ENCODE measurements around the gene DEPP1. TPM values are rescaled to one million over a fixed set of nuclear protein-coding genes. Genes with fewer than 3 reads are reported as not detected.

Gene DEPP1
- total RNA-seq, 1 donor from 2014 or later, result 45.8 TPM

GRCh38 chr10:44933451-44934321, 44.9 kb downstream of the DEPP1 start:
- no peak for DNase-seq (ENCODE audit: low spot score)

DNA sequence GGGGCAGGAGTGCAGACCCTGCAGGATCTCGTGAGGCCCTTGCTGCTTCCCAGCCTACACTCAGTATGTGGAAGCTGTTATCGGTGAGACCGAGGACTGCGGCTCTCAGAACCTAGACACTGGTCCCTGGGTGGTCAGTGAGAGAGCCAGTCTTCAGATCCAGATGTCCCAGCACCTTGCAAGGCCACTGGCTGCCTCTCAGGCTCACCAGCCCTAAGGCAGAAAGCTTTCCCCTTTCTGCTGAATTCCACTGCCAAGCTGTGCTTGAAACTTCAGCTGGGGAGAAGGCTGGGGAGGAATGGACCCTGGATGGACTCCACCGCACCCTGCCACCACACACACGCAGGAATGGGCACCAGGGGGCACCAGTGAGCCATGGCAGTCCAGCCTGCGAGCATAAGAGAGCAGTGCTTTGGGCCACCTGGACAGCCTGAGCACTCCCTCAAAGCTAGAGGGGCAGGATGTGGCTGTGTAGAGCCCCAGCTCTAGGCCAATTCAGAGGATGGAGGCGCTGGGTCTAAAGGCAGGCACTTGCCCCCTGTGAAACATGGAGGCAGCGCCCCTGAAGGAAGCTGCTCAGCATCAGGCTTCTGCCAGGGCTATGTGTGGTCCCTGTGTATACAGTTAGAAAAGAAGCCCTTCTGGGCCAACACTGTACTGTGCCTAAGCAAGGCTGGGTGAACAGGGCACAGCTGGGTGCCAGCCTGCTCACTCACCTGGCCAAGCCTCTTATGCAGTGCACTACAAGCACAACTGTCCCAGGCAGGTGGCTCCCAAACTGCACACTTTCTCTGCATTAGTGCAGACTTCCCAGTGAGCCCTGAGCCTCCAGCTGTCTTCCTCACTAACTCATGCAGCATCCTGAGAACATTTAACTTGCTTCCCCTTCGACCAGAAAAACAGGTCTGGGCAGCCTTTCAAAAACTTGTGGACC, 45.8 kb downstream of the DEPP1 start:
- peak; percentile 90 for DNase-seq (ENCODE audit: low spot score)

GRCh38 chr10:44931621-44932516, 46.7 kb downstream of the DEPP1 start:
- DNase-seq (ENCODE audit: low spot score), result no peak

DNA sequence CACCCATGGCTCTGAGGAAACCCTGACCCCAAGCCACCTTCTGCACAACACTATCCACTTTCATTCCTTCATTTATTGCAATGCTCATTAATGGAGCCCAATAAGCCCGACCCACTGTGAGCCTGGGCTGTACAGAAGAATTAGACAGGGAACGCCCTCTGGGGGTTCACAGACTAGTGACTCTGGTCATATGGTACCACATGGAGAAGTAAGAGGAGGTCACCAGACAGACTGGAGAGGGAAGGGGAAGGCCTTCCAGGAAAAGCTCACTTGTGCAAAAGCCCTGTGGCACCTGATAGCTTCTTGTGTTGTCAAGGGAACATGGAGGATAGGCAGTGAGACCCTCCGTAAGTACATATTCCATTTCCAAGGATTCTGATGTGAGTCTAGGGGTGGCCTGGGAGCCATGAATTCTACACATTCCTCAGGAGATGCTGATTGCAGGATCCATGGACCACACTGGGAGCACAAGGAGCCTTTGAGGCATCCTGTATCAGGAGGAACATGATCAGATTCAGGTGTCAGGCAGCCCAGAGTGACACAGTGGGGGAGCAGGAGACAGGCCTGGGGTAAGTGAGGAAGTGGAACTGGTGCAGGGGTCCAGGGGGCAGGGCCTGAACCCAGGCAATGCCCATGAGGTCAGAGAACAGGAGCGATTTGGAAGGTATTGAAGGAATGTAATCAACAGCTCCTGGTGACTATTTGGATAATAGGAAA, 47.5 kb downstream of the DEPP1 start:
- DNase-seq (ENCODE audit: low spot score), result no peak

DNA sequence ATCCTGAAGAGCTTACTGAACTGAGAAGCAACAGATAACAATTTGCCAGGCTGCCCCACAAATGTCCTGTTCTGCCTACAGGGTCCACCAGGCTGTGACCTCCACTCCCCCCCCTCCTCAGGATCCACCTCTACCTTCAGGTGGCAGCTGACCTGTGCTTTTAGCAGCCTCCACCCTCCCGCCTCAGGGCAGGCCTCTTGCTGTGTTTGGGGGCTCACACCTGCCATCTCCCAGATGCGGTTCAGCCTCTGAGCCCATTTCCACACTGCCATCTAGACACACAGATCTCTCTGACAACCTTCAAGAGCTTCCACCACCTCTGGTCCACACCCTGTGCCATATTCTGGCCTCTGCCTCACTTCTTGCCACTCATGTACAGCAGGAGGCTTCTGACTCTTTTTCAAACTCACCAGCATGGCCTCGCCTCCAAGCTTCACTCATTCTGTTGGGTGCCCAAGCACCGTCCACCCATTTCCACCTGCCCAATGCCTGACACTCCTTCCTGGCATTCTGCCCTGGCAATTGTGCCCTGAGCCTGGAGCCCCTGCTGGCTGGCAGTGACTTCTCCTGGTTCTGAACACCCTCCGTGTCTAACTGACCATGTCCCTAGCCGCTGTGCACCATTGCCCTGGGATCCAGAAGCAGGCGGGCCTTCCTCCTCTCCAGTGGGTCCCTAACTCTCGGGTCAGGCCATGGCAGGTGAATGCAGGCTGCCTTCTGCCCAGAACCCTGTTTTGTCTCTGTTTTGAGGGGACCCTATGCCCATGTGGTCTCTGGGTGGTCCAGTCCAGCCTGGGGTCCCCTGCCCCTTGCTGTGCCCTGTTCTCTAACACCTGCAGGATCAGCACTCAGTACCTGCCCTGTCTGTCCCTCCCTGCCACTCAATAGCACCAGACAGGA, 49.0 kb downstream of the DEPP1 start:
- DNase-seq (ENCODE audit: low spot score), result no peak

DNA sequence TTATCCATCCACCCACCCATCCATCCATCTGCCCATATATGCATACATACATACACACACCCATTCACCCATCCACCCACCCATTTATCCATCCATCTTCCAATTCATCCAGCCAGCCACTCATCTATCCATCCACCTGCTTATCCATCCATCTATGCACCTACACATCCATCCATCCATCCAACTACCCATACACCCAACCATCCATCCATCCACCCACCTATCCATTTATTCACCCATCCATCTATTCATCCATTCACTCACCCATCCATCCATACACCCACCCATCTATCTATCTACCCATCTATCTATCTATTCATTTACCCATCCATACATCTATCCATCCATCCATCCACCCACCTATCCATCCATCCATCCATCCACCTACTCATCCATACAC, 50.1 kb downstream of the DEPP1 start:
- no peak for DNase-seq (ENCODE audit: low spot score)

DNA sequence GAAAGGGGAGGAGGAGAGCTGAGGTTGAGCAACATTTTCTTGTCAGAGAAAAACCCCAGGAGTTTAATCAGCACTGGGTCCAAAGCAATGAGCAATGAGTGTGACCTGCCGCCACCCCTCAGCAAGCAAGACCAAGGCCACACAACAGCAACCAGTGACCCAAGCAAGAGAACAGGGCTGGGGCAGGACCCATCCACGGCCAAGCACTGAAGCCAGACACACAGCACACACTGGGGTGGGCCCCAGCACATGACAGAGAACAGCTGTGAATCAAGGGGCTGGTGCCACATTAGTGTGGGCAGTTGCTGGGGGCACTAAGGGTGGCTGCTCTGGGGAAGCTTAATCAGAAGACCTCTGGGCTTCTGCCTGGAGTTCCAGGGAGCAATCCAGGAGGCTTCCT, 51.3 kb downstream of the DEPP1 start:
- no peak for DNase-seq (ENCODE audit: low spot score)

DNA sequence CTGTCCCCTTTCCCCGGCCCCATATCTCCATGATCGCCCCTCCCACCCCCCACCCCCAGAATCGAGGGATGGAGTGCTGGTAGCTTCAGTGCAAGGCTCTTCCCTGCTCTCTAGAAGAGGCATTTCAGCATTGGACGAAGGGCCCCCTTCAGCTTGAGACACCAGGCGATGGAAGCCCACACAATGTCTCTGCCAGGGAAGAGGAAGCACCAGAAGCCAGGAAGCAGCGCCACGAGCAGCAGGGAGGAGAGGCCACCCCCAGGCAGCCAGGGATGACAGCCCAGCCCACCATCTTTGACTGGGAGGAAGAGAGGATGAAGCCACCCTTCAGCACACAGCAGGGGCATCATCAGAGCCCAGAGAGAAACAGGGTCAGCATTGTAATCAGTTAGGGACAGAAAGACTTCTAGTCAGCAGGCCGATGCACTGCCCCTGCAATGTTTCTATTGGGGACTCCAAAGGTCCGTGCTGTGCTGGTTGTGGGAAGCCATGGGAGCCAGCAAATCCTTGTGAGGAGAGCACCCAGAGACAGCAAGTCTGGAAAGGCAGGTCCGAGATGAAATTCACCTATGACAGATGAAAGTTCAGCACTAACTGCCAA, 51.8 kb downstream of the DEPP1 start:
- no peak for DNase-seq (ENCODE audit: low spot score)

Other genes starting within 250 kb of the DEPP1 start
- not detected for gene TMEM72, start 67.5 kb downstream of the DEPP1 start, total RNA-seq
- 41.9 TPM for gene RASSF4, start 19.0 kb downstream of the DEPP1 start, total RNA-seq
- 16.5 TPM for gene ZNF22, start 22.1 kb upstream of the DEPP1 start, total RNA-seq